ENCODE data around the gene MMP19.

GRCh38 chr12:55845785-55846496, 3.2 kb upstream of the MMP19 start:
- TF ChIP-seq POLR2AphosphoS5 (IDR thresholded peaks at IDR 0.05; ENCODE audit: borderline replicate concordance, low read depth, low read length) (no peak), EZH2 (IDR thresholded peaks at IDR 0.05) (no peak), FOXP2 (optimal IDR thresholded peaks at IDR 0.05; ENCODE audit: control extremely low read depth, extremely low read length, insufficient read depth) (no peak)
